Measurements from ENCODE around the gene GCC2. TPM values are rescaled to one million over a fixed set of nuclear protein-coding genes. Genes with fewer than 3 reads are reported as not detected.

GCC2 gene
- total and polyA plus RNA-seq, 2 experiments from 2014 or later: 43.4 to 172 TPM

- no peaks in the 10 kb centered on the region for H3K36me3 ChIP-seq (ENCODE audit: insufficient read depth)
- DNase-seq (ENCODE audit: low spot score) (no peak), ATAC-seq (no peak)
- H3K4me2 ChIP-seq: no peak overlapping the region
- peaks cover 9% of the 10 kb centered on the region for H3K79me2 ChIP-seq (replicated peaks; ENCODE audit: insufficient read depth)
- peaks cover 3% of the 10 kb centered on the region for H3K27me3 Mint-ChIP-seq (ENCODE audit: insufficient read depth, low read depth, poor library complexity)
- H3K4me3 ChIP-seq: no peak overlapping the region
- no peaks in the 10 kb centered on the region; the same call in 2 of the 3 replicates for H3K36me3 Mint-ChIP-seq (ENCODE audit: low read depth)
- H3K4me1 Mint-ChIP-seq: peaks cover 9% of the 10 kb centered on the region
- no peaks in the 10 kb centered on the region for H3K27me3 ChIP-seq (ENCODE audit: insufficient read depth)
- TF ChIP-seq POLR2AphosphoS5 (IDR thresholded peaks at IDR 0.05; ENCODE audit: low read depth) (no peak), EZH2 (IDR thresholded peaks at IDR 0.05; ENCODE audit: low read depth, unreplicated experiment) (no peak)
- H3F3A ChIP-seq (replicated peaks; ENCODE audit: low read depth): no peaks in the 10 kb centered on the region
- H2AFZ ChIP-seq: peak overlapping the region; percentile 53; the same call in 1 of the 2 replicates
- H3K4me1 ChIP-seq (ENCODE audit: insufficient read depth): peaks cover 4% of the 10 kb centered on the region; the same call in 1 of the 2 replicates
- peaks cover under 1% of the 10 kb centered on the region; the same call in 1 of the 2 replicates for H4K20me1 ChIP-seq (replicated peaks; ENCODE audit: insufficient read depth)
- H3K27ac Mint-ChIP-seq: no peak overlapping the region; the same call in 1 of the 2 replicates
- H3K4me3 Mint-ChIP-seq: no peak overlapping the region
- no peaks in the 10 kb centered on the region for H3K9me3 Mint-ChIP-seq
- 0 out of 2 replicates have a peak overlapping the region, but pooled peaks have one; percentile 28 for H3K27ac ChIP-seq (ENCODE audit: low read depth)
- H3K9me2 ChIP-seq (ENCODE audit: insufficient read depth): no peaks in the 10 kb centered on the region; the same call in 1 of the 2 replicates
Measured at GRCh38 chr2:108444941-108445840, 3.8 kb upstream of the GCC2 start.

- no peaks in the 10 kb centered on the region for H3K27me3 ChIP-seq (ENCODE audit: insufficient read depth)
- DNase-seq (ENCODE audit: low spot score): no peak
- no peak overlapping the region for H3K4me3 Mint-ChIP-seq
- no peak for ATAC-seq
- H3K36me3 ChIP-seq (ENCODE audit: insufficient read depth): peaks cover 10% of the 10 kb centered on the region; the same call in 1 of the 2 replicates
- peaks cover 9% of the 10 kb centered on the region for H3K4me1 Mint-ChIP-seq
- no peak overlapping the region for H3K27ac ChIP-seq (ENCODE audit: low read depth)
- no peaks in the 10 kb centered on the region; the same call in 1 of the 2 replicates for H3K9me2 ChIP-seq (ENCODE audit: insufficient read depth)
- H3K4me1 ChIP-seq (ENCODE audit: insufficient read depth): peaks cover 12% of the 10 kb centered on the region
- H3F3A ChIP-seq (replicated peaks; ENCODE audit: low read depth): no peaks in the 10 kb centered on the region
- H3K36me3 Mint-ChIP-seq (ENCODE audit: low read depth): peaks cover 4% of the 10 kb centered on the region; the same call in 2 of the 3 replicates
- peaks cover 3% of the 10 kb centered on the region for H3K27me3 Mint-ChIP-seq (ENCODE audit: insufficient read depth, low read depth, poor library complexity)
- TF ChIP-seq JUNB (IDR thresholded peaks at IDR 0.05; ENCODE audit: unreplicated experiment): no peak
- H2AFZ ChIP-seq: no peak overlapping the region
- peaks cover 8% of the 10 kb centered on the region; the same call in 1 of the 2 replicates for H4K20me1 ChIP-seq (replicated peaks; ENCODE audit: insufficient read depth)
- no peak overlapping the region for H3K27ac Mint-ChIP-seq
- no peak overlapping the region for H3K4me3 ChIP-seq
- peaks cover 22% of the 10 kb centered on the region for H3K79me2 ChIP-seq (replicated peaks; ENCODE audit: insufficient read depth)
- H3K9me3 Mint-ChIP-seq: no peaks in the 10 kb centered on the region
- H3K4me2 ChIP-seq: no peak overlapping the region
Measured at GRCh38 chr2:108446703-108447102, 2.3 kb upstream of the GCC2 start.

GRCh38 chr2:108447947-108448677 lies 894 bp upstream of the GCC2 start:
- peak overlapping the region; percentile 97 for H3K4me3 ChIP-seq
- no peak; the same call in 2 of the 3 replicates for ATAC-seq
- H3K27me3 Mint-ChIP-seq (ENCODE audit: insufficient read depth, low read depth, poor library complexity): peaks cover 3% of the 10 kb centered on the region
- no peak for TF ChIP-seq ETS1 (IDR thresholded peaks at IDR 0.05)
- TF ChIP-seq ZNF114 (CRISPR knock-in tag; IDR thresholded peaks at IDR 0.05): no peak
- TF ChIP-seq JUNB (IDR thresholded peaks at IDR 0.05; ENCODE audit: unreplicated experiment): no peak
- no peak for TF ChIP-seq EZH2 (IDR thresholded peaks at IDR 0.05; ENCODE audit: low read depth, unreplicated experiment)
- TF ChIP-seq STAT1 (IDR thresholded peaks at IDR 0.05; ENCODE audit: unreplicated experiment): no peak
- TF ChIP-seq CTCF (conservative IDR thresholded peaks at IDR 0.05; ENCODE audit: low read depth in 2 of 2): no peak
- no peak for TF ChIP-seq ZNF331 (CRISPR knock-in tag; IDR thresholded peaks at IDR 0.05; ENCODE audit: low read depth)
- no peak for TF ChIP-seq EZH2phosphoT487 (IDR thresholded peaks at IDR 0.05; ENCODE audit: unreplicated experiment)
- no peak for TF ChIP-seq NANOG (IDR thresholded peaks at IDR 0.05; ENCODE audit: borderline replicate concordance)
- TF ChIP-seq CREB1 (CRISPR knock-in tag; IDR thresholded peaks at IDR 0.05; ENCODE audit: low read depth): no peak

More at GRCh38 chr2:108447947-108448677, 894 bp upstream of the GCC2 start:
- H3K79me2 ChIP-seq (replicated peaks; ENCODE audit: insufficient read depth): peaks cover 22% of the 10 kb centered on the region
- H3K4me2 ChIP-seq: peak overlapping the region; percentile 95
- H3K9me3 Mint-ChIP-seq: no peaks in the 10 kb centered on the region
- peak overlapping the region; percentile 93 for H3K4me3 Mint-ChIP-seq
- H3K36me3 Mint-ChIP-seq (ENCODE audit: low read depth): peaks cover 18% of the 10 kb centered on the region
- peaks cover 17% of the 10 kb centered on the region; the same call in 1 of the 2 replicates for H3K36me3 ChIP-seq (ENCODE audit: insufficient read depth)
- peak overlapping the region; percentile 23 for H2AFZ ChIP-seq
- H3K9me2 ChIP-seq (ENCODE audit: insufficient read depth): no peaks in the 10 kb centered on the region; the same call in 1 of the 2 replicates
- H3K27me3 ChIP-seq (ENCODE audit: insufficient read depth): no peaks in the 10 kb centered on the region
- H4K20me1 ChIP-seq (replicated peaks; ENCODE audit: insufficient read depth): peaks cover 8% of the 10 kb centered on the region; the same call in 1 of the 2 replicates
- DNase-seq (ENCODE audit: low spot score): no peak
- peak overlapping the region; percentile 93 for H3K27ac ChIP-seq (ENCODE audit: low read depth)
- H3K4me1 ChIP-seq (ENCODE audit: insufficient read depth): peaks cover 12% of the 10 kb centered on the region
- H3K4me1 Mint-ChIP-seq: peaks cover 9% of the 10 kb centered on the region
- H3F3A ChIP-seq (replicated peaks; ENCODE audit: low read depth): no peaks in the 10 kb centered on the region
- H3K27ac Mint-ChIP-seq: peak overlapping the region; percentile 93
